Fibroblast of lung (primary cell): ENCODE results near the gene ACOT8.

Experiments
- EZH2 ChIP-seq: IDR thresholded peaks from 2 replicates; pipeline ENCODE4 v1.5.1; 2012; ENCODE audit warnings: low read length, control low read depth, mild to moderate bottlenecking; ENCODE audit errors: missing control alignments
- TF ChIP-seq, protein P1 (sequence below), 2 donors: IDR thresholded peaks in 1 of 2; conservative IDR thresholded peaks in 1 of 2; 1 replicate in 1 of 2; 2 replicates in 1 of 2; pipeline ENCODE4 v1.5.1; 2011 to 2012; ENCODE audit warnings: low read length in 2 of 2, control low read depth in 1 of 2, inconsistent platforms in 1 of 2, low read depth in 1 of 2, mild to moderate bottlenecking in 1 of 2

DNA sequence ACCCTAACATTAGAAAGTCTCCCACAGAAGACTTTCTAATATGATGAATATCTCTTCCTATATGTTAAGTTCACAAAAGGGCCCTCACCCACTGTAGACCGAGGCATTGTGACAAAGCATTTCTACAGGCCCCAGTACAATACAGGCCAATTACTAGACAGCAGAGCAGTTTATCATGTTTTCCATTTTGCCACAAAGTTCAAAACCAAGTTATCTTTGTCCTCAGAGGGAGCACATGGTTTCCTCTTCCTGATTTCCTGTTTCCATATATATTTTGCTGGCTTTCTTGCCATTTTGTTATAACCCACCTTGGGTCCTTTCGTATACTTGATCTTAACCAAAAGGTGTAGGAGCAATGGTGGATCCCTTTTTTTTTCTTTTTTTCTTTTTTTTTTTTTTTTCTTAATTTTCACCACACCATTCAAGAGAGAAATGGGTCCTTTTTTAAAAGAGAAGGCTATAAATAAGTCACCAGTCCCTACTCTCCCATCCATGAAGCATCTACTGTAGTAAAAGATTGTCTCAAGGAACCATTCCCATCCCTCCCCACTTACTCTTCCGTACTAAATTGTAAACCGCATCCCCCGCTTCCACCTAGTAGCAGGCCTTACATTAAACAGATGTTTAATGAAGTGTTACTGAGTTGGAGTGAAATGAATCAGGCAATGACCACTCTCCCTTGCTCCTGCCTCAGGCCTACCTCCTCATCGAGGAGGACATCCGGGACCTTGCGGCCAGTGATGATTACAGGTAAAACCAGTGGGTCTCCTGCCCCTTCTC lies 46.8 kb downstream of the ACOT8 start:
- TF ChIP-seq, protein P1, sequence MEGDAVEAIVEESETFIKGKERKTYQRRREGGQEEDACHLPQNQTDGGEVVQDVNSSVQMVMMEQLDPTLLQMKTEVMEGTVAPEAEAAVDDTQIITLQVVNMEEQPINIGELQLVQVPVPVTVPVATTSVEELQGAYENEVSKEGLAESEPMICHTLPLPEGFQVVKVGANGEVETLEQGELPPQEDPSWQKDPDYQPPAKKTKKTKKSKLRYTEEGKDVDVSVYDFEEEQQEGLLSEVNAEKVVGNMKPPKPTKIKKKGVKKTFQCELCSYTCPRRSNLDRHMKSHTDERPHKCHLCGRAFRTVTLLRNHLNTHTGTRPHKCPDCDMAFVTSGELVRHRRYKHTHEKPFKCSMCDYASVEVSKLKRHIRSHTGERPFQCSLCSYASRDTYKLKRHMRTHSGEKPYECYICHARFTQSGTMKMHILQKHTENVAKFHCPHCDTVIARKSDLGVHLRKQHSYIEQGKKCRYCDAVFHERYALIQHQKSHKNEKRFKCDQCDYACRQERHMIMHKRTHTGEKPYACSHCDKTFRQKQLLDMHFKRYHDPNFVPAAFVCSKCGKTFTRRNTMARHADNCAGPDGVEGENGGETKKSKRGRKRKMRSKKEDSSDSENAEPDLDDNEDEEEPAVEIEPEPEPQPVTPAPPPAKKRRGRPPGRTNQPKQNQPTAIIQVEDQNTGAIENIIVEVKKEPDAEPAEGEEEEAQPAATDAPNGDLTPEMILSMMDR (conservative IDR thresholded peaks at IDR 0.05 in 1 of 2, IDR thresholded peaks at IDR 0.05 in 1 of 2; ENCODE audit: low read depth in 1 of 2, low read length in 2 of 2) = no peak
- no peak for TF ChIP-seq EZH2
